HG03342 (cell line): ENCODE data around the gene CA10.

Experiments
- ATAC-seq: cut with Tn5 transposase; IDR thresholded peaks from one replicate; pipeline ENCODE4 v1.9.1; 2021; ENCODE audit warnings: mild to moderate bottlenecking, moderate library complexity; ENCODE audit not compliant: unreplicated experiment

The CA10 gene

GRCh38 chr17:51890710-51891109, 267.8 kb downstream of the CA10 start:
- no peak for ATAC-seq

- ATAC-seq = no peak
Observed at GRCh38 chr17:51888816-51889215, 269.7 kb downstream of the CA10 start.

GRCh38 chr17:51876986-51877385, 281.5 kb downstream of the CA10 start:
- ATAC-seq = no peak

GRCh38 chr17:51873302-51873701, 285.2 kb downstream of the CA10 start:
- ATAC-seq = no peak

- ATAC-seq = no peak
Observed at GRCh38 chr17:51869387-51869786, 289.1 kb downstream of the CA10 start.

- ATAC-seq = peak; percentile 47
Observed at GRCh38 chr17:51860954-51861561, 297.5 kb downstream of the CA10 start.

GRCh38 chr17:51857052-51857597, 301.4 kb downstream of the CA10 start:
- no peak for ATAC-seq

GRCh38 chr17:51855806-51856205, 302.7 kb downstream of the CA10 start:
- ATAC-seq = no peak

GRCh38 chr17:51853857-51854256, 304.7 kb downstream of the CA10 start:
- ATAC-seq = no peak

GRCh38 chr17:51852603-51853002, 305.9 kb downstream of the CA10 start:
- no peak for ATAC-seq

GRCh38 chr17:51850201-51850600, 308.3 kb downstream of the CA10 start:
- no peak for ATAC-seq

GRCh38 chr17:51848451-51848850, 310.1 kb downstream of the CA10 start:
- no peak for ATAC-seq

GRCh38 chr17:51846566-51846965, 311.9 kb downstream of the CA10 start:
- ATAC-seq = no peak

- no peak for ATAC-seq
Observed at GRCh38 chr17:51845776-51846175, 312.7 kb downstream of the CA10 start.

- ATAC-seq = no peak
Observed at GRCh38 chr17:51842763-51843162, 315.8 kb downstream of the CA10 start.

- no peak for ATAC-seq
Observed at GRCh38 chr17:51841669-51842068, 316.8 kb downstream of the CA10 start.

- no peak for ATAC-seq
Observed at GRCh38 chr17:51840688-51841087, 317.8 kb downstream of the CA10 start.

- ATAC-seq = no peak
Observed at GRCh38 chr17:51833620-51834019, 324.9 kb downstream of the CA10 start.

- no peak for ATAC-seq
Observed at GRCh38 chr17:51833045-51833444, 325.5 kb downstream of the CA10 start.

- no peak for ATAC-seq
Observed at GRCh38 chr17:51830886-51831285, 327.6 kb downstream of the CA10 start.

- ATAC-seq = no peak
Observed at GRCh38 chr17:51830451-51830850, 328.1 kb downstream of the CA10 start.

- ATAC-seq = no peak
Observed at GRCh38 chr17:51828901-51829300, 329.6 kb downstream of the CA10 start.

GRCh38 chr17:51827140-51827539, 331.4 kb downstream of the CA10 start:
- ATAC-seq = no peak
